Immature natural killer cell (primary cell): ENCODE measurements around the gene BTNL8. TPM values are rescaled to one million over a fixed set of nuclear protein-coding genes. Genes with fewer than 3 reads are reported as not detected.

Experiments used
- DNase-seq, 3 donors: peaks; one replicate each; pipeline ENCODE4 v3.0.0; 2022; ENCODE audit warnings: mixed read lengths in 1 of 3
- H3K27ac Mint-ChIP-seq, 6 donors: one replicate each; pipeline ENCODE4 v1.8.0; 2020; ENCODE audit warnings: mixed read lengths in 6 of 6, mild to moderate bottlenecking in 5 of 6, inconsistent platforms in 4 of 6, moderate library complexity in 3 of 6
- H3K27me3 Mint-ChIP-seq, 3 donors: one replicate each; pipeline ENCODE4 v1.8.0; 2020 to 2021; ENCODE audit warnings: low read depth in 3 of 3, mild to moderate bottlenecking in 3 of 3, mixed read lengths in 3 of 3, moderate library complexity in 3 of 3, inconsistent platforms in 1 of 3
- H3K36me3 Mint-ChIP-seq, 3 donors: one replicate each; pipeline ENCODE4 v1.8.0; 2020; ENCODE audit warnings: mixed read lengths in 3 of 3, inconsistent platforms in 2 of 3, mild to moderate bottlenecking in 2 of 3
- H3K4me1 Mint-ChIP-seq, 2 donors: one replicate each; pipeline ENCODE4 v1.8.0; 2020; ENCODE audit warnings: inconsistent platforms in 2 of 2, mild to moderate bottlenecking in 2 of 2, mixed read lengths in 2 of 2, moderate library complexity in 1 of 2
- H3K4me3 Mint-ChIP-seq, 5 donors: one replicate each; pipeline ENCODE4 v1.8.0; 2020; ENCODE audit warnings: mild to moderate bottlenecking in 5 of 5, mixed read lengths in 5 of 5, inconsistent platforms in 3 of 5, moderate library complexity in 3 of 5
- H3K9me3 Mint-ChIP-seq, 6 donors: one replicate each; pipeline ENCODE4 v1.8.0; 2020; ENCODE audit warnings: mild to moderate bottlenecking in 6 of 6, mixed read lengths in 6 of 6, inconsistent platforms in 4 of 6, moderate library complexity in 3 of 6
- polyA plus RNA-seq, 3 donors: library from polyadenylated mRNA; unstranded; fragments of 300-500 nt; fragmentation: Illumina TruSeq; gene quantifications; one replicate each; pipeline ENCODE4 v1.2.3, GENCODE V29; 2021

BTNL8 gene
- polyA plus RNA-seq, 3 donors from 2014 or later = not detected

DNA sequence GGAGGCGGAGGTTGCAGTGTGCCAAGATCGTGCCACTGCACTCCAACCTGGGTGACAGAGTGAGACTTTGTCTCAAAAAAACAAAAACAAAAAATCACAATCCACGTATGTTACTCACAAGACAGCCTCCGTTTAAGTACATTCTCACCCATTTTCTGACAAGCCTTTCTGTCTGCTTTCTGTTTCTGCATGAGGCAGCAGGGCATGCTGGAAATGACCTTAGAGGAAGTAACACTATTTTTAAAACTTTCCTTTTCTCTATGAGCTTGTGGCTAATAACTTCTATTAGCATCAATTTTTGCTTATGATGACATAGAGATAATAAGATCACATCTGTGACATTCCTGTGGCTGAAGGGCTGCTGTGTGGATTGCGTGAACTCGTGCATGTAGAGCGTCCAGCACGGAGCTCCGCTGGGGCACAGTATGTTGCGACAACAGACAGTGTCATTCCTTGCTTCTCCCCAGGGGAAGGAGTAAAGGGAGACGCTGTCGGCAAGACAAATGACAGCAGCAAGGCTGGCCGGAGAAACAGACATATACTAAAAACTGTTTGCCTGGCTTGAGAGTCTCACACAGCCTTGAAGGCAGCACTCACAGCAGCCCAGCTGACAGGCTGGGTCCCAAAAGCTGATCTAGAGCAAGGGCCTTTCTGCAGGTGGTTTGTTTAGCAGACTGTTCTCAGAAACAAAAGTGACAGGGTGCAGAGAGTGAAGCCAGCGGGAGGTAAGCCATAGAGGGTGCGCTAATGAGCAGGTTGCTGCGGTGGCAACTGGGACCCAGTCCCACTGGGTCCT lies 91.3 kb downstream of the BTNL8 start:
- Mint-ChIP-seq H3K36me3 (no peaks in the 10 kb centered on the region), H3K27me3 (peaks cover 0 to 10% (median 0%) of the 10 kb centered on the region in 3 donors), H3K4me3 (no peak overlapping the region)

DNA sequence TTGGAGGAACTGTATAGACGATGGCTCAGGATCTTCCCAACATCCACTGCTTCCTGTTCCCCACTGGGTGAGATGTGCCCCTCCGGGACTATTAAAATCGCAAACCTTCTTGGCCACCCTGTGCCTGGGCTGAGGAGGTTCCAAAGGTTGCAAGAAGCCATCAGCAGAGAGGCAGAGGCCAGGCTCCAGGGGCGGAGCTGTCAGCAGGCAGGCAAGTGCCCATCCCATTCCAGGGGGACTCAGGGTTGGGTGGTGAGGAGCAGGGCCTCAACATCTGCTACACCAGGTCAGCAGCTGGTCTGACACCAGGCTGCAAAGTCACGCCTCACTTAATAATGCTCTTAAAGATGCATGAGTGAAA lies 91.9 kb downstream of the BTNL8 start:
- H3K4me3 Mint-ChIP-seq = no peak overlapping the region
- no peaks in the 10 kb centered on the region for H3K4me1 Mint-ChIP-seq
- DNase-seq = no peak
- H3K9me3 Mint-ChIP-seq = peaks cover 0 to 2% (median 0%) of the 10 kb centered on the region in 6 donors
- no peaks in the 10 kb centered on the region for H3K36me3 Mint-ChIP-seq
- H3K27me3 Mint-ChIP-seq = peaks cover 0 to 10% (median 0%) of the 10 kb centered on the region in 3 donors
- no peak overlapping the region for H3K27ac Mint-ChIP-seq

More for the DNA sequence above, 91.3 kb downstream of the BTNL8 start:
- no peaks in the 10 kb centered on the region for H3K4me1 Mint-ChIP-seq
- no peak overlapping the region for H3K27ac Mint-ChIP-seq
- peaks cover 0 to 2% (median 0%) of the 10 kb centered on the region in 6 donors for H3K9me3 Mint-ChIP-seq
- DNase-seq = no peak

Other genes starting within 250 kb of the BTNL8 start
- under 1 TPM in 1 of 3 donors, not detected in 2; 0.37 TPM for gene FLT4, start 249.6 kb upstream of the BTNL8 start, polyA plus RNA-seq
- not detected for gene OR2Y1, start 159.1 kb upstream of the BTNL8 start, polyA plus RNA-seq
- gene MGAT1, start 96.4 kb upstream of the BTNL8 start, polyA plus RNA-seq = 100 to 1,000 TPM; 220 to 241 (median 238) TPM
- gene ZFP62, start 37.9 kb upstream of the BTNL8 start, polyA plus RNA-seq = 1 to 10 TPM; 7.4 to 9.8 (median 8.9) TPM
- not detected for gene BTNL3, start 89.7 kb downstream of the BTNL8 start, polyA plus RNA-seq
- gene BTNL9, start 141.1 kb downstream of the BTNL8 start, polyA plus RNA-seq = not detected
- not detected for gene OR2V1, start 232.0 kb downstream of the BTNL8 start, polyA plus RNA-seq
- gene OR2V2, start 248.4 kb downstream of the BTNL8 start, polyA plus RNA-seq = not detected